GM12892 (cell line): ENCODE data around the gene NFKBIZ.

Experiments
- POLR2A ChIP-seq: IDR thresholded peaks from 2 replicates; pipeline ENCODE4 v1.6.1; 2011; ENCODE audit warnings: low read depth, low read length, control low read depth
- POLR2AphosphoS5 ChIP-seq: IDR thresholded peaks from 2 replicates; pipeline ENCODE4 v1.6.1; 2011; ENCODE audit warnings: low read depth, low read length, control low read depth

DNA sequence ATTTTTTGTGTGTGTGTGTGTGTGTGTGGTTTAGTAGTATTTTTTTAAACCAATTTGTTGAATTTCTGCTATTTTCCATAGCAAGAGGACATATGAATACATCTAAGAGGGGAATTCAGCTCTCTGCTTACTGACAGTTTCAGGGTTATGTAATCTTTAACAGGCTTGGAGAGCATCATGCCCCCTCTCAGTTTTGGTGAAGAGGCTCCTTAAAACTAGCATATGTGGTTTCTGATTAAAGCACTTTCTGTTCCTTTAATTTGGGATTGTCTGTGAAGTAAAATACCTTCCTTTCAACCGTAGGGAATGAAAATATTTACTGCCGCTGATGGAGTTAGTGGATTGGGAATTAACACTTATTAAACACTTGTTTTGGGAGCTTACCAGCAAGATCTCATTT lies 19.4 kb upstream of the NFKBIZ start:
- no peak for TF ChIP-seq POLR2AphosphoS5
- no peak for TF ChIP-seq POLR2A
